ENCODE results near the gene MYOD1.

MYOD1 gene

DNA sequence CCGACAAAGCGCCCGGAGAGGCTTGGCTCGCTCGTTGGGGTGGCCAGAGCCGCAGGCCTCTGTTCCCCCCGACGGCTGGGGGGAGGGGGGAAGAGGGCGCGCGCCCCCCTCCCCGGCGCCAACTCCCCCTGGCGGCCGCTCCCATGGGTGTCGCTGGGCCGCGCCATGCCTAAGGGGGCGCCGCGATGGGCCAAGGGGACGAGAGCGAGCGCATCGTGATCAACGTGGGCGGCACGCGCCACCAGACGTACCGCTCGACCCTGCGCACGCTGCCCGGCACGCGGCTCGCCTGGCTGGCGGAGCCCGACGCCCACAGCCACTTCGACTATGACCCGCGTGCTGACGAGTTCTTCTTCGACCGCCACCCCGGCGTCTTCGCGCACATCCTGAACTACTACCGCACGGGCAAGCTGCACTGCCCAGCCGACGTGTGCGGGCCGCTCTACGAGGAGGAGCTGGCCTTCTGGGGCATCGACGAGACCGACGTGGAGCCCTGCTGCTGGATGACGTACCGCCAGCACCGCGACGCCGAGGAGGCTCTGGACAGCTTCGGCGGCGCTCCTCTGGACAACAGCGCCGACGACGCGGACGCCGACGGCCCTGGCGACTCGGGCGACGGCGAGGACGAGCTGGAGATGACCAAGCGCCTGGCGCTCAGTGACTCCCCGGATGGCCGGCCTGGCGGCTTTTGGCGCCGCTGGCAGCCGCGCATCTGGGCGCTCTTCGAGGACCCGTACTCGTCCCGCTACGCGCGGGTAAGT, 16.6 kb downstream of the MYOD1 start:
- DNase-seq: no peak

DNA sequence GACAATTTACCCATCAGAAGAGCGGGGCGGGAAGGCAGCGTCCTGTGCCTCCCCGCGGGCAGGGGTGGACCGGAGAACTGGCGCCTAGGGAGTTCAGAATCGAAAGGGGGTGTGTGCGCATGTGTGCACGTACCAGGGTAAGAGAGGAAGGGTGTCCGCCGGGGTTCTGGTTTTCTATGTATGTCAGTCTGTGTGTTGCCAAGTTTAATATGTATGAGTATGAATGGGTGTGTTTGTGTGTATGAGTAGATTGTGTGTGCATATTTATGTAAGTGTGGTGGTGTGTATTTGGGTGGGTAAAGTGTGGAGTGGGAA, 17.2 kb downstream of the MYOD1 start:
- DNase-seq: no peak

DNA sequence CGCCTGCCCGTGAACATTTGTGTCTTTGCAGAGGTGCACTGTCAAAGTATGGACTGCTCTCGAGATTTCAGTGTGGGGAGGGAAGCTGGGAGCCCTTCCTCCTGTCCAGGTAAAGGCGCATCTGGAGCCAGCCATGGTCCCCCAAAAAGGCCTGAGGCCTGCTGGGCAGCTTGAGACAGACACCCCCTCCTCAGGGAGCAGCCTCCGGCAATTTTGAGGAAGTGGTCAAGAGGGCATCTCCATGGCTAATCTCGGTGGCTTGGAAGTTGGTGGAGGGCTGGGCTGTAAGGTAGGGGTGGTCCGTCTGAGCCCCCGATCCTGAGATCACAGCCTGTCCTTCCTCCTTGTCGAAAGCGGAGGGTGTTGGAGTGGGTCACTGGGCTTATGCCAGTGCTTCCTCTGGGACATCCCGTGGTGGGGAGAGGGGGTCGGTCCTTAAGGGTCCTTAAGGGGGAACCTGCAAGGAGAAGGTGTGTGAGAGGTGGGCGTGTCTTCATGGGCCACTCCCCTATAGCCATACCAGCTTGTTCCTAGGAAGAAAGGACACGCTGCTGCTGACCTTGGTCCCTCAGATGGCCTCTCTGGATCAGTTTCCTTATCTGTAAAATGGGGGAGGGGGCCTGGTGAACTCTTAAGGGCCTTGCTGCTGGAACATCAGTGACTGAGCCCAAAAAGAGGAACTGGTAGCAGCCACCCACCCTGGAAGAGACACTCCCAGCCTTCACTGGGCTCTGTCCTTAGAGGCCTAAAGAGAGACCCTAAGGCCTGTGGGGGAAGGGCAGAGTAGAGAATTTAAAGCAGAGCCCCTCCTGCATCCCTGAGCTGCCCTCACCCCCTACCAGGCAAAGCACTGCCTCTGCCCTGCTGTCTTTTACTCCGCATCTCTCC, 17.8 kb downstream of the MYOD1 start:
- no peak for DNase-seq

DNA sequence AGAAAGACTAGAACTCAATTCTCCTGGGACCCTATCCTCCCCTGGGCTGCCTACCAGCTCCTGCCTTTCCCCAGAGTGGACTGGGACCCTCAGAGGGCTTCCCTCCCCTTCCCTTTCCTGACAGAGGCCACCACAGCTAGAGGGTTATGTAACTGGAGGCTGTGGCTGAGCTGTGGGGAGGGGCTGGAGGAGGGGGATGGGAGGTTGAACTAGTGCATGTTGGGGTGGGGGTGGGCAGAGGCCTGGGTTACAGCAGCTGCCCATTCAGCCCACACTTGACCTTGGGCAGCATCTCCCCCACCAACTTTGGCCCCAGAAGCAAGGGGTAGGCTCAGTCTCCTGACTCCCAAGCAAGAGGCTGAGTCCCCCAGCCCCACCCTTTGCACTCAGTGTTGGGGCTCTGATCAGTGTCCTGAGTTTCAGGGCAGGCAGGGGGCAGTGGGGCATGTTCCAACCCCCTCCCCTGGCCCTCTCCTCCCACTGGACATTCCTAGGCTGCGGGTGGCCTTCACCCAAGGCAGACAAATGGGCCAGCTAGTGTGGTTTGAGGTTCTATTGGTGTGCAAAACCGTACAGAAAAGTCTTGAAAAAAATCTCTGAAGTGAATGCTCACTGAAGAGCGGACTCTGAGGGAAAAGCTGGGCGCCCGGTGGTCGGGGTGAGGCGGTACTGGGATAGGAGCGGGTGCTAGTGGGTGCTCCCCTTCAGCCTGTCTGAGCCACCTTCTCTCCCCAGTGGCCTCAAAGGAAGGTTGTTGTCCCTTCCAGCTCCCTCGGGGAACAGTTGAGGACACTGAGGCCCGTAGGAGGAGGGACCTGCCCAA, 19.0 kb downstream of the MYOD1 start:
- no peak for DNase-seq

DNA sequence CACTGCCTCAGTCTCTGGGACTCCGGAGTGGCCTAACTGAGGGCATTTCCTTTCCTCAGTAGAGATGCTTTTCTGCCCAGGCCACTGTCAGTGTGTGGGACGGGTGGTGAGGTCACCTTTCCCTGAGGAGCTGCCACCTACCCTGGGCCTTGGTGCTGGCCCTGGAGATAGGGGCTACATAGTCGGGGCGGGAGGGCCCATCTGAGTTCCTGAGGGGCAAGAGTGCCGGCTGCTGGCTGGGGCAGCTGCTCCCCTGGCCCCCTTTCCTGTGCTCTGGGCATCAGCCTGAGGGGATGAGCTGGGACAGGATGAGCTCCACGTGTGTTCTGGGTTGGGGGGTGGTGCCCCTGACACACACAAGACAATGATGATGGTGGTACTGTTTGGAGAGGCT, 20.6 kb downstream of the MYOD1 start:
- DNase-seq: no peak

DNA sequence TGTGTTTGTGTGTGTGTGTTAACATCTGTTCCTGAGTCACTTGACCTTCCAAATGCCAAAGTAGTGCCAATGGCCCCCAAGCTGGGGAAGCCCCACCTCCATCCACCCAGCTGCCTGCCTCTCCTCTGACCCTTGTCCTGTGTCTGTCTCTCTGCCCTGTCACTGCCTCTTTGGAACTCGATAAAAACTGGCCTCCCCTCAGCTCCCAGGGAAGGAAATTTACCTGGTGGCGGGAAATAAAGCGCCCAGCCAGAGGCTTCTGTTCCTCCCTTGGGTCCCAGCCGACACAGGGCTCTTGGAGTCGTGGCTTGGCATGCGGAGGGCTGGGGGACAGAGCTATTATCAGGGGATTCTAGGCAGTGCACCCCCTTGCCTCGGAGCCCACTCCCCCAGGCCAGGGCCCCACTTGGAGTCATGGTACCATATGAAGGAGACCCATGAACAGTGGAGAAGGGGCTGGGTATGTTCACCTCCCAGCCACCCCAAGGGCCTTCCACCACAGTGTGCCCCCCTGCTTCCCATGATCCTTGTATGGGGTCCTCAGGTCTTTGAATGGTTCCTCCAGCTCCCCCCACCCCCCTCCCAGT, 21.4 kb downstream of the MYOD1 start:
- no peak for DNase-seq

DNA sequence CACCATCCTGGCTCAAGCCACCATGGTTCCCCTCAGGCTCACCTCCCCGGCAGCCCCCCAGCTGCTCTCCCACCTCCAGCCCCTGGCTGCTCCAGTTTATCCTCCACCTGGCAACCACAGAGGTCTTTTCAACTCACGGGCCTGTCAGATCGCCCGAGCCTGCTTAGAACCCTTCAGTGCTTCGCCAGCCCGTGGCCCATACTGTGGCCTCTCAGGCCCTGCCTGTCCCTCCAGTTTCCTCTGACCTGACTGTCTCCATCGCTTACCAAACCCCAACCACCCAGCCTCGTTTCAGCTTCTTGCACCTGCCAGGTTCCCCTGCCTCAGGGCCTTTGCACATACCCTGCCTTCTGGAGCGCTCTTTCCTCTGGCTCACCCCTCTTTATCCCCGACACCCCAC, 22.1 kb downstream of the MYOD1 start:
- no peak for DNase-seq

DNA sequence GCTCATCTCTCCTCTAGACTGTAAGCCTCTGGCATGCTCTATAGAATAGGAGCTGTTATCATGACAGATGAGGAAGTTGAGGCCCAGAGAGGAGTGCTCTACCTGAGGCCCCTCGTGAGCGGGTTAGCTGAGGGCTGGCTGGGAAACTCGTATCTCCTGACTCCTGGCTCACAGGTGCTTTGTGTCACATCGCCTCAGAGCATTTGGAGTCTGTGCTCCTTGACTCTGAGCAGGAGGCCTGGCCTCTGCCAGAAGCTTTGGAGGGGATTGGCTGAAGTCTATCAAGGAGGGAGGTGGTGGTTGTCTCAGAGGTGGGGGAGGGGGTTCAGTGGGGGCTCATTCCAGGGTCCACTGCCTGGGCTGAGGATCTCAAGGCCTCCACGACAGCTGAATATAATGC, 22.6 kb downstream of the MYOD1 start:
- DNase-seq: no peak

DNA sequence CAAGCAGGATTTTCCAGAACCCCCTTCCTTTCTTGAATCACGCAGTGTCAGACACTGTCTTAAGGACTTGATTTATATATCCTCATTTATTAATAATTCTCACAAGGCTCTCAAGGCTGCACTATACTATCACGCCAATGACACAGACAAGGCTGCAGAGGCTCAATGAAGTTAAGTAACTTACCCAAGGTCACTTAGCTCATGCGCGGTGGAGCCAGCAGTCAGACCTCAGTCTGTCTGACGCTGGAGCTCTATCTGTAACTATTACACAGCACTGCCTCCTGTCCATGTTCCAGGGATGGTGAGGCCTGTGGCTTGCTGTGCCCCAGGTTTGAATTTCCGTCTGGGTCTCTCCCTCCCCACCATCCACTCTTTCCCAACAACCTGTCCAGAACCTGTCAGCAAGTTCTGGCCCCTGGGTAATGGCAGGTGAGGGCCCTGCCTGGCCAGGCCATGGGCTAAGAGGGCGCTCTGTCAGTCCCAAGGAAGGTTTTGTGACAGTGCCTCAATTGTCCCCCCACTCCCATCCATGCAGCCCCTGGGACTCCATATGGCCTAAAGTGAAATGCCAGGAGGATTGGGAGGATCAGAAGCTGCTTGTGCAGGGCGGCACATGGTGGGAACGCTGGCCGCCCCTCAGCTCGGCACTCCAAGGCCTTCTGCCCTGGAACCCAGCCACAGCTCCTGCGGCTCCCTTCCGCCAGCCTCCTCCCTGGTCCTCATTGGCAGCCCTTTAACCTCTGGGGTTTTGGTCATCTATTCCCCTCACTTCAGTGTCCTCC, 23.8 kb downstream of the MYOD1 start:
- DNase-seq: no peak

DNA sequence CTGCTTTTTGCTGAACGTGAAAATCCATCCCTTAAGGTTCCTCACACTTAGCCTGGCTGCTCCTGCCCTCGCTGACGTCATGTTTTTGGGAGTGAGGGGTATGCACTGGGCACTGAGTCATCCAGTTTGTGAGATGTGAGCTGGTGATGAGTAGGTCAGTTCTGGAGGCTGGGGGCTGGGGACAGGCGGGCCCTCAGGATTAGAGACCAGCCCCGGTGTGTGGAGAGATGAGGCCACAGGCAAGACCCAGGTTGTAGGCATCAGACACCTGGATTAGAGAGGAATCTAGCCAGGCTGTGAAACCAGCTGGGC, 24.4 kb downstream of the MYOD1 start:
- DNase-seq: no peak

DNA sequence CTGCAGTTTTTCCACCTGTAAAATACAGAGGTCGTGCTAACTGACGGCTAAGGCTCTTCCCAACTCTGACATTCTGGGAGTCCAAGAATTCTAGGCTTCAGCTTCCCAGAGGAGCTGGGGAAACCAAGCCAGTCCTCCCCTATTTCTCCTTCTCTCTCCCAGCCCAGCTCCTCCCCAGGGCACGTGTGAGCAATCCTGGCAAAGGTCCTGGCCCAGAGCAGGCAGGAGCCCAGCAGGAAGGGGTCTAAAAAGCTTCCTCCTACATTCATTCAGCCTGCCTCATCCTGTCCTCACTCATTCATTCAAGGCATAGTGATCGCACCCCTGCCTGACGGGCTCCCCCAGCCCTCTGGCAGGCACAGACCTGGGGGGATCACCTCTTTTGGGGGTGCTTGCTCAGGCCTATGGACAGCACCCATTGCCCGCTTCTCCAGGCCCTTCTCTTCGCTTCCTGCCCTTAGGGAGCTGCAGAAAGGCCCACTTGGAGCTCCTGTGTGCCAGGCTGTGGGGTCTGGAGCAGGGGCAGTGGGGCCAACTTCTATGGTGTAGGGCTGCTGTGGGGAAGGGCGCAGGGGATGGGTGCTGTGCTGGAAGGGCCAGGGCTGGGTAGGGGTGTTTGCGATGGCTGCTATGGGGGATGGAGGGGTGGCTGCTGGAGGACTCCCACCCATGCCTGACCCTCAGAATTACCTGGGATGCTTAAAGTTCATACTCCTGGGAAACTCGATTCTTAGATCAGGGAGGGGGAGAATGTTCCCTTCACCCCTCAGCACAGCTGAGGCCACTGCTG, 25.0 kb downstream of the MYOD1 start:
- DNase-seq: no peak

DNA sequence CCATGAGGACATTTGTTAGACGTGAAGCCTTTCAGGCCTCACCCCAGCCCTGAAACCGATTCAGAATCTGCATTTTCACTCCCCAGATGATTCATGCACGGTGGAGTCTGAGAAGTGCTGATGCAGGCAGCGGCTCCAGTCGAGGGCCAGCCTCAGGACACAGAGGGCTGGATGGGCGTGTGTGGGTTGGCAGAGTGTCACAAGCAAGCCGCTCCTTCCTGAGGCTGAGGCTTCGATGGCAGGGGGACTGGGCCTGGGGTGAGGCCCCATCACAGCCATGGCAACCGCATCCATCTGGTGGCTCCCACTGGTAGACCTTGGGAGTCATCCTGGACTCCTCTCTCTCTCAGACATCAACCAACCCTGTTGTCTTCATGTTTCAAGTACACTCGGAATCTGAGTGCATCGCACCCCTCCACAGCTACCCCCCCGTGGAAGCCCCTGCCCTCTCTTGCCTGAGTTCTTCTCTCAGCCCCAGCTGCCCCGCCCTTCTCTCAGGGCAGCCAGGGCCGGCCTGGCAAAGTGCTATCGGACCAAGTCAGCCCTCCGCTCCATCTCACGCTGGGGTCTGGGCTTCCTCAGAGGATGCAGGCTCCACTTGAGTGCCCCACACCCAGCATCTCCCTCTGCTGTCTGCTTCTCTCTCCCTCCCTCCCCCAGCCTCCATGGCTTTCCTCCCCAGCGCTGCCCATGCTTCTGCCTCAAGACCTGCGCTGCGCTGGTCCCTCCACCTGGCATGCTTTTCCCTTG, 25.8 kb downstream of the MYOD1 start:
- no peak for DNase-seq

DNA sequence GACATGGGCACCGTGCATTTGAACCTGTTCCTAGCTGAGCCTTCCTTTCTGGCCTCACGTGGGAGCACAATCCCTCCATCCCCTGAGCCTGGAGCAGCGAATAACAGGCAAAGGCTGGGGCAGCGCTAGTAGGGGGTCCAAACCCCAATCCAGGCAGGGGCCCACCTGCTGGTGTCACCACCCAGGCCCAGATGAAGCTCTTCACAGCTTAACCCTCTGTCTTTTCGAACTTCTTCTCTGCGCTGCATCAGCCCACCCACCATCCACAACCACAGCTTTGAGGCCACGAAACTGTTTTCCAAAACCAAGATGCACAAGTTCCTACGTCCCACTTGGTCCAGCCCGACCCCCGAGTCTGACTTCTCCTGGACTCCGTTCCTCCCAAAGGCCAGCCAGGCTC, 26.7 kb downstream of the MYOD1 start:
- DNase-seq: no peak

- DNase-seq: no peak
Measured at GRCh38 chr11:17747131-17747955, 28.0 kb downstream of the MYOD1 start.

DNA sequence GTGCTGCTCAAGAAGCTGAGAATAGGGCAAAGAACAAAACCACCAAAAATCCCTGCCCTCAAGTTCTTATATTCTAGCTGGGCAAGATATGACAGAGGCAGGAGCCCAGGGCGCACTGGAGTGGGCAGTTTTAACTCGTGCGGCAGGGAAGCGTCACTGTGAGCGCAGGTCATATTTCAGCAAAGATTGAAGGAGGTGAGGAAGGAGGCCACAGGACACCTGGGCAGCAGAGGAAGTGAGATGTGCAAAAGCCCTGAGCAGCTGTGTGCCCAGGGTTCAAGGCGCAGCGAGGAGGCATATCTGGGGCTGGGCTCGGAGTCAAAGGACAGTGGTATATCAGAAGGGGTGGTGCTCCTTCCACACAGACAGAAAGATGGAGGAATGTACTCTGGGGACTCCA, 28.7 kb downstream of the MYOD1 start:
- no peak for DNase-seq

- no peak for DNase-seq
Measured at GRCh38 chr11:17748761-17749721, 29.7 kb downstream of the MYOD1 start.

GRCh38 chr11:17750013-17750800, 30.8 kb downstream of the MYOD1 start:
- no peak for DNase-seq

DNA sequence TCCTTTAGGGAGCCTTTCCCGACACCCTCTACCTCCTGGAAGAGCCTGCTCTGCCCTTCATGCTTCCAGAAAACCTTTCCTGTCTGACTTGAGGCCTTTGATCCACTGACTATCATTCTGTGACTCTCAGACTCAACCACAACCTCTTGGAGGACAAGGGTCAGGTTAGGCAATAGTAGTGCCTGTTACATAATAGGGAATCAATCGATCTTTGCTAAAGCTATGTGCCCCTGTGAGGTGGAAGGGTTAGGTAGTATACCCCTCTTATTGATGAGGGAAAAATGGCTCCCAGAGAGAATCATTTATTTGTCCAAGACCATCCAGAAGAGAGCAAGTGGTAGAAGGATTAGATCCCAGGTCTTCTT, 31.4 kb downstream of the MYOD1 start:
- no peak for DNase-seq
